ENCODE results near the gene TECPR2. TPM values are rescaled to one million over a fixed set of nuclear protein-coding genes. Genes with fewer than 3 reads are reported as not detected.

The TECPR2 gene
- total and polyA plus RNA-seq, 2 of the 13 experiments (the other 11 are each of a cell fraction or from before 2014, with no cell fraction given) = 3.5 to 5.7 TPM

DNA sequence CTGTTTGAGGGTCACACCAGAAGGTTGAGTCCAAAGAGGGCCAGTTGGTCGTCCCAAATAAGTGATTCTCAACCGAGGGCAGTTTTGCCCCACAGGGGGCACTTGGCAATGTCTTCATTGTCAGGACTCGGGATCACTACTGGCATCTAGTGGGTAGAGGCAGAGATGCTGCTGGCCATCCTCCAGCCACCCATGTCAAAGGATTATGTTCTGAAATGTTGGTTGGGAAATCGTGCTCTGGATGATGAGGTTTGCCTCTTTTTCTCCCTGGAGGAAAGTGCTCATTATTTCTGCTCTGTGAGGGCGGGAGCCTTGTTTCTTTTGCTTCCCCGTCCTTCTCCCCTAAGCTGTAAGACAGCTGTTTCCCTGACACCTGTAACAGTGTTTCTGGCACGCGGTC lies 39.6 kb upstream of the TECPR2 start (continued):
- TF ChIP-seq, protein P1, sequence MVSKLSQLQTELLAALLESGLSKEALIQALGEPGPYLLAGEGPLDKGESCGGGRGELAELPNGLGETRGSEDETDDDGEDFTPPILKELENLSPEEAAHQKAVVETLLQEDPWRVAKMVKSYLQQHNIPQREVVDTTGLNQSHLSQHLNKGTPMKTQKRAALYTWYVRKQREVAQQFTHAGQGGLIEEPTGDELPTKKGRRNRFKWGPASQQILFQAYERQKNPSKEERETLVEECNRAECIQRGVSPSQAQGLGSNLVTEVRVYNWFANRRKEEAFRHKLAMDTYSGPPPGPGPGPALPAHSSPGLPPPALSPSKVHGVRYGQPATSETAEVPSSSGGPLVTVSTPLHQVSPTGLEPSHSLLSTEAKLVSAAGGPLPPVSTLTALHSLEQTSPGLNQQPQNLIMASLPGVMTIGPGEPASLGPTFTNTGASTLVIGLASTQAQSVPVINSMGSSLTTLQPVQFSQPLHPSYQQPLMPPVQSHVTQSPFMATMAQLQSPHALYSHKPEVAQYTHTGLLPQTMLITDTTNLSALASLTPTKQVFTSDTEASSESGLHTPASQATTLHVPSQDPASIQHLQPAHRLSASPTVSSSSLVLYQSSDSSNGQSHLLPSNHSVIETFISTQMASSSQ (IDR thresholded peaks at IDR 0.05; ENCODE audit: low read depth) = no peak
- TF ChIP-seq, protein P1 (CRISPR knock-in tag; IDR thresholded peaks at IDR 0.05; ENCODE audit: borderline replicate concordance) = no peak; the same call in 1 of the 2 replicates
- TF ChIP-seq POGZ (CRISPR knock-in tag; IDR thresholded peaks at IDR 0.05) (no peak), ZNF883 (CRISPR knock-in tag; IDR thresholded peaks at IDR 0.05; ENCODE audit: not compliant biosample characterization) (no peak), ZEB1 (IDR thresholded peaks at IDR 0.05; ENCODE audit: insufficient replicate concordance, low read depth) (no peak), RBFOX2 (IDR thresholded peaks at IDR 0.05; ENCODE audit: low read depth, low read length) (peak; percentile 11; the same call in 1 of the 2 replicates), SOX5 (CRISPR knock-in tag; IDR thresholded peaks at IDR 0.05; ENCODE audit: borderline replicate concordance) (no peak), ZNF83 (CRISPR knock-in tag; IDR thresholded peaks at IDR 0.05; ENCODE audit: borderline replicate concordance) (no peak), KDM2A (CRISPR knock-in tag; IDR thresholded peaks at IDR 0.05; ENCODE audit: borderline replicate concordance, low read depth) (no peak), ASH2L (IDR thresholded peaks at IDR 0.05; ENCODE audit: insufficient read length, low read depth, low read length) (no peak), MIER2 (CRISPR knock-in tag; IDR thresholded peaks at IDR 0.05) (no peak), MZF1 (CRISPR knock-in tag; IDR thresholded peaks at IDR 0.05; ENCODE audit: borderline replicate concordance) (no peak), POLR2AphosphoS2 (IDR thresholded peaks at IDR 0.05; ENCODE audit: low read depth, low read length) (no peak), TEAD2 (CRISPR knock-in tag; IDR thresholded peaks at IDR 0.05) (no peak), ZFP37 (CRISPR knock-in tag; IDR thresholded peaks at IDR 0.05; ENCODE audit: borderline replicate concordance) (no peak), PHF8 (CRISPR knock-in tag; IDR thresholded peaks at IDR 0.05) (0 out of 2 replicates have a peak, but pooled peaks have one; percentile 22)
- TF ChIP-seq, protein P2, sequence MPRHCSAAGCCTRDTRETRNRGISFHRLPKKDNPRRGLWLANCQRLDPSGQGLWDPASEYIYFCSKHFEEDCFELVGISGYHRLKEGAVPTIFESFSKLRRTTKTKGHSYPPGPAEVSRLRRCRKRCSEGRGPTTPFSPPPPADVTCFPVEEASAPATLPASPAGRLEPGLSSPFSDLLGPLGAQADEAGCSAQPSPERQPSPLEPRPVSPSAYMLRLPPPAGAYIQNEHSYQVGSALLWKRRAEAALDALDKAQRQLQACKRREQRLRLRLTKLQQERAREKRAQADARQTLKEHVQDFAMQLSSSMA (CRISPR knock-in tag; IDR thresholded peaks at IDR 0.05) = no peak
- TF ChIP-seq, protein P3, sequence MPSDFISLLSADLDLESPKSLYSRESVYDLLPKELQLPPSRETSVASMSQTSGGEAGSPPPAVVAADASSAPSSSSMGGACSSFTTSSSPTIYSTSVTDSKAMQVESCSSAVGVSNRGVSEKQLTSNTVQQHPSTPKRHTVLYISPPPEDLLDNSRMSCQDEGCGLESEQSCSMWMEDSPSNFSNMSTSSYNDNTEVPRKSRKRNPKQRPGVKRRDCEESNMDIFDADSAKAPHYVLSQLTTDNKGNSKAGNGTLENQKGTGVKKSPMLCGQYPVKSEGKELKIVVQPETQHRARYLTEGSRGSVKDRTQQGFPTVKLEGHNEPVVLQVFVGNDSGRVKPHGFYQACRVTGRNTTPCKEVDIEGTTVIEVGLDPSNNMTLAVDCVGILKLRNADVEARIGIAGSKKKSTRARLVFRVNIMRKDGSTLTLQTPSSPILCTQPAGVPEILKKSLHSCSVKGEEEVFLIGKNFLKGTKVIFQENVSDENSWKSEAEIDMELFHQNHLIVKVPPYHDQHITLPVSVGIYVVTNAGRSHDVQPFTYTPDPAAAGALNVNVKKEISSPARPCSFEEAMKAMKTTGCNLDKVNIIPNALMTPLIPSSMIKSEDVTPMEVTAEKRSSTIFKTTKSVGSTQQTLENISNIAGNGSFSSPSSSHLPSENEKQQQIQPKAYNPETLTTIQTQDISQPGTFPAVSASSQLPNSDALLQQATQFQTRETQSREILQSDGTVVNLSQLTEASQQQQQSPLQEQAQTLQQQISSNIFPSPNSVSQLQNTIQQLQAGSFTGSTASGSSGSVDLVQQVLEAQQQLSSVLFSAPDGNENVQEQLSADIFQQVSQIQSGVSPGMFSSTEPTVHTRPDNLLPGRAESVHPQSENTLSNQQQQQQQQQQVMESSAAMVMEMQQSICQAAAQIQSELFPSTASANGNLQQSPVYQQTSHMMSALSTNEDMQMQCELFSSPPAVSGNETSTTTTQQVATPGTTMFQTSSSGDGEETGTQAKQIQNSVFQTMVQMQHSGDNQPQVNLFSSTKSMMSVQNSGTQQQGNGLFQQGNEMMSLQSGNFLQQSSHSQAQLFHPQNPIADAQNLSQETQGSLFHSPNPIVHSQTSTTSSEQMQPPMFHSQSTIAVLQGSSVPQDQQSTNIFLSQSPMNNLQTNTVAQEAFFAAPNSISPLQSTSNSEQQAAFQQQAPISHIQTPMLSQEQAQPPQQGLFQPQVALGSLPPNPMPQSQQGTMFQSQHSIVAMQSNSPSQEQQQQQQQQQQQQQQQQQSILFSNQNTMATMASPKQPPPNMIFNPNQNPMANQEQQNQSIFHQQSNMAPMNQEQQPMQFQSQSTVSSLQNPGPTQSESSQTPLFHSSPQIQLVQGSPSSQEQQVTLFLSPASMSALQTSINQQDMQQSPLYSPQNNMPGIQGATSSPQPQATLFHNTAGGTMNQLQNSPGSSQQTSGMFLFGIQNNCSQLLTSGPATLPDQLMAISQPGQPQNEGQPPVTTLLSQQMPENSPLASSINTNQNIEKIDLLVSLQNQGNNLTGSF (CRISPR knock-in tag; IDR thresholded peaks at IDR 0.05) = no peak
- TF ChIP-seq, protein P4, sequence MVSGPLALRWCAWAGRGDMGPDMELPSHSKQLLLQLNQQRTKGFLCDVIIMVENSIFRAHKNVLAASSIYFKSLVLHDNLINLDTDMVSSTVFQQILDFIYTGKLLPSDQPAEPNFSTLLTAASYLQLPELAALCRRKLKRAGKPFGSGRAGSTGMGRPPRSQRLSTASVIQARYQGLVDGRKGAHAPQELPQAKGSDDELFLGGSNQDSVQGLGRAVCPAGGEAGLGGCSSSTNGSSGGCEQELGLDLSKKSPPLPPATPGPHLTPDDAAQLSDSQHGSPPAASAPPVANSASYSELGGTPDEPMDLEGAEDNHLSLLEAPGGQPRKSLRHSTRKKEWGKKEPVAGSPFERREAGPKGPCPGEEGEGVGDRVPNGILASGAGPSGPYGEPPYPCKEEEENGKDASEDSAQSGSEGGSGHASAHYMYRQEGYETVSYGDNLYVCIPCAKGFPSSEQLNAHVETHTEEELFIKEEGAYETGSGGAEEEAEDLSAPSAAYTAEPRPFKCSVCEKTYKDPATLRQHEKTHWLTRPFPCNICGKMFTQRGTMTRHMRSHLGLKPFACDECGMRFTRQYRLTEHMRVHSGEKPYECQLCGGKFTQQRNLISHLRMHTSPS (CRISPR knock-in tag; IDR thresholded peaks at IDR 0.05; ENCODE audit: low read depth) = peak; percentile 57; the same call in 1 of the 2 replicates
